Naive B cell (primary cell): ENCODE results near the gene SCN1A. TPM values are rescaled to one million over a fixed set of nuclear protein-coding genes. Genes with fewer than 3 reads are reported as not detected.

ENCODE experiments used
- ATAC-seq, 2 donors: fragments of 150-1000 bp; cut with Tn5 transposase; 2 replicates each; pipeline ENCODE4 v1.10.0; 2021; ENCODE audit warnings: low read depth in 2 of 2, mild to moderate bottlenecking in 2 of 2, moderate library complexity in 2 of 2
- DNase-seq: peaks from one replicate; pipeline ENCODE4 v3.0.0; 2022
- H3K27ac Mint-ChIP-seq, 6 donors: one replicate each; pipeline ENCODE4 v1.8.0; 2020 to 2022; ENCODE audit warnings: mild to moderate bottlenecking in 6 of 6, mixed read lengths in 6 of 6, moderate library complexity in 5 of 6, inconsistent platforms in 2 of 6
- H3K27me3 Mint-ChIP-seq, 3 donors: one replicate each; pipeline ENCODE4 v1.8.0; 2021 to 2022; ENCODE audit warnings: mixed read lengths in 3 of 3, mild to moderate bottlenecking in 1 of 3
- H3K36me3 Mint-ChIP-seq, 2 donors: one replicate each; pipeline ENCODE4 v1.8.0; 2020 to 2022; ENCODE audit warnings: mixed read lengths in 2 of 2, inconsistent platforms in 1 of 2, mild to moderate bottlenecking in 1 of 2
- H3K4me1 Mint-ChIP-seq, 3 donors: one replicate each; pipeline ENCODE4 v1.8.0; 2020 to 2022; ENCODE audit warnings: mixed read lengths in 3 of 3, inconsistent platforms in 1 of 3, mild to moderate bottlenecking in 1 of 3, moderate library complexity in 1 of 3
- H3K4me3 Mint-ChIP-seq, 8 donors: one replicate each; pipeline ENCODE4 v1.8.0; 2020 to 2022; ENCODE audit warnings: mild to moderate bottlenecking in 8 of 8, mixed read lengths in 8 of 8, moderate library complexity in 8 of 8, inconsistent platforms in 2 of 8
- H3K9me3 Mint-ChIP-seq, 7 donors: one replicate each; pipeline ENCODE4 v1.8.0; 2020 to 2022; ENCODE audit warnings: mixed read lengths in 7 of 7, mild to moderate bottlenecking in 5 of 7, inconsistent platforms in 2 of 7, moderate library complexity in 1 of 7
- polyA plus RNA-seq, 6 donors: library from polyadenylated mRNA; unstranded; fragments of 300-500 nt; fragmentation: Illumina TruSeq; gene quantifications; one replicate each; pipeline ENCODE4 v1.2.3, GENCODE V29; 2021; ENCODE audit warnings: low read depth in 6 of 6

The SCN1A gene
- polyA plus RNA-seq, result not detected

DNA sequence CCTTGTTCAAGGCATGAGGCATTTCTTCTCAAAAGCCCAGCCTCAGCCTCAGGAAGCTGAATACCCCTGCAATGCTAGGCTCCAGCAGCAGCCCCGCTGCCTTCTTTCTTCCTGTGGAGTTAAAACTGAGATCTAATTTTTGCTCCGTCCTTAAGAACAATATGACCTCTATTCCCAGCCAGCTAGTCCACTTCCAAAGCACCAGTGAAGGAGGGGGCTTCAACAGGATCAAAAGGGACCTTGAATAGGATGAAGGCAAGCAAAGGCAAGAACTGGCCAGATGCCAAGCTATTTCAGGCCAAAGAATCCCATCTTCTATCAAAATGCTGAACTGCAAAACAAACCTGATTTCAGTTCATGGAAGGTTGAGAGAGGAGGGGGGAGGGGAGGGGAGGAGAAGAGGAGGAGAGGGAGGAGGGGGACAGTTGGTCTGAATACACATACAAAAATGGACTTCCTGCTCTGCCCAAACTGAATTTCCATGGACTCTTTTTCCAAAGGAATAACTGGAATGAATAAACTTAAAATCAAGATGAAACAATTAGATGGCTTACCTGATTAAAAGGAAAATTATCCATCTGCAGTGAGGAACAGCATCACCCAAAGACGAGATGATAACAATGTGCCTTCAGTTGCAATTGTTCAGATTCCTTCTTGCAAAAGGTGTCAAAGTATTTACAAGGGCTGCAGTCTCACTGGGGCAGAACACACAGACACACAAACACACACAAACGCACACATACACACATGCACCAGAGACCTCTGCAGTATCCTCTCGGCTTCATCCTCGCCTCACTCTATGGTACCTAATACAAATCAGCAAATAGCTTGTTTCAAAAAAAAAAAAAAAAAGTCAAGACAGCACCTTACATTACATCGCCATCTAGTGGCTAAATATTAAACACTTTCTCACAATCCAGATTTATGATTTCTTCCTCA lies at the start of gene SCN1A:
SCN1A (minus strand) TSS at position 804 of the 939 bp plus-strand sequence. CDS start 54,399 bp downstream, outside the sequence.
- H3K36me3 Mint-ChIP-seq, result no peaks in the 10 kb centered on the region
- H3K9me3 Mint-ChIP-seq, result no peaks in the 10 kb centered on the region
- H3K27ac Mint-ChIP-seq, result peak within 1 kb of the TSS in 1 of 6 donors; percentile 18

GRCh38 chr2:166173263-166173662 lies 45.4 kb upstream of the SCN1A start:
- Mint-ChIP-seq H3K4me3 (no peak overlapping the region), H3K27ac (no peak overlapping the region), H3K9me3 (no peaks in the 10 kb centered on the region), H3K4me1 (no peaks in the 10 kb centered on the region), H3K27me3 (peaks cover 0 to 10% (median 0%) of the 10 kb centered on the region in 3 donors), H3K36me3 (no peaks in the 10 kb centered on the region)
- DNase-seq, result no peak
- no peak for ATAC-seq

More for the DNA sequence above, at the start of gene SCN1A:
- H3K4me3 Mint-ChIP-seq, result no peak within 1 kb of the TSS
- peaks cover 13 to 47% (median 22%) of the 10 kb centered on the region in 3 donors for H3K27me3 Mint-ChIP-seq
- peak; percentile 32 for DNase-seq
- ATAC-seq, result peak in 1 of 2 donors; percentile 16
- peaks cover 2 to 6% (median 4%) of the 10 kb centered on the region in 3 donors for H3K4me1 Mint-ChIP-seq

- Mint-ChIP-seq H3K27me3 (peaks cover 0 to 10% (median 0%) of the 10 kb centered on the region in 3 donors), H3K9me3 (no peaks in the 10 kb centered on the region), H3K36me3 (no peaks in the 10 kb centered on the region), H3K4me1 (no peaks in the 10 kb centered on the region), H3K27ac (no peak overlapping the region), H3K4me3 (no peak overlapping the region)
- no peak for ATAC-seq
- DNase-seq, result no peak
Observed at GRCh38 chr2:166171216-166171615, 43.4 kb upstream of the SCN1A start.

DNA sequence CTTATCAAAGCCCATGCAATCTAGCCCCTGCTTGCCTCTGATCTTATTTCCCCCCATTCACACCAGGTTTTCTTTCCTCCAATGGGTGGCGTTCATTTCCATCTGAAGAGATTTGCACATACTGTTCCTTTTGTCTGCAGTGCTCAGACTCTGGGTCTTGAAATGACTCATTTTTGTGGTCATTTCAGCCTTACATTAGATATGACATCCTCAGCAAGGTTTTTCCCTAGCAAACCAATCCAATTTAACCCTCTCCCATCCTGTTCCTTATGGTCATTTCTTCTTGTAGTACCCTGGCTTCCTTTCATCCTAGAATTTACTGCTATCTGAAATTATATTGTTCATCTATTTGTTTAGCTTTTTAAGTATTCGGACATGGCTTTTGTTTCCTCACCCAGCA lies 42.5 kb upstream of the SCN1A start:
- ATAC-seq (no peak), DNase-seq (no peak)
- H3K4me3 Mint-ChIP-seq, result no peak overlapping the region
- H3K27me3 Mint-ChIP-seq, result peaks cover 0 to 10% (median 0%) of the 10 kb centered on the region in 3 donors
- no peaks in the 10 kb centered on the region for H3K9me3 Mint-ChIP-seq
- H3K27ac Mint-ChIP-seq, result peak overlapping the region in 1 of 6 donors; percentile 29
- H3K36me3 Mint-ChIP-seq, result no peaks in the 10 kb centered on the region
- no peaks in the 10 kb centered on the region for H3K4me1 Mint-ChIP-seq

DNA sequence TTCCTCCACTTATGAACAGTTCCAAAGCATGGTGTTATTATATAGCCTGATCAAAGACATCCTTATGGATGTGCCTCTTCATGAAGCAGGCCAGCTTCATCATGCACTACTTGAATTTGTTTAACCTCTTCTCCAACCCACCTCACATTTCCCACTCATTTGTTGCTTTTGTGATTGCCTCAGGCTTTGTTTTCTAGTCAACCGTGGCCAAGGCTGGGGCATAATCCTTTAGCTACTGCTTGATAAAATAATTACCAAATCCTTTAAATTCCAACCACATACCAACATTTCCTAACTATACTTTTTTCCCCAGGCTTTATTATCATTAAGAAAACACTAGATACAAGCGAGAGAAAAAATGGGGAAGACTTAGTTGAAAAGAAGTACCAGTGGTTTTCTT lies 39.6 kb upstream of the SCN1A start:
- DNase-seq, result no peak
- Mint-ChIP-seq H3K27ac (no peak overlapping the region), H3K27me3 (peaks cover 0 to 10% (median 0%) of the 10 kb centered on the region in 3 donors), H3K36me3 (no peaks in the 10 kb centered on the region), H3K4me1 (no peaks in the 10 kb centered on the region), H3K4me3 (no peak overlapping the region), H3K9me3 (peaks cover 0 to under 1% (median 0%) of the 10 kb centered on the region in 7 donors)
- no peak for ATAC-seq

GRCh38 chr2:166163775-166164174 lies 36.0 kb upstream of the SCN1A start:
- Mint-ChIP-seq H3K4me1 (no peaks in the 10 kb centered on the region), H3K36me3 (no peaks in the 10 kb centered on the region), H3K27me3 (peaks cover 0 to 5% (median 3%) of the 10 kb centered on the region in 3 donors), H3K9me3 (peaks cover 0 to 1% (median 0%) of the 10 kb centered on the region in 7 donors), H3K27ac (no peak overlapping the region), H3K4me3 (no peak overlapping the region)
- no peak for ATAC-seq
- DNase-seq, result no peak

DNA sequence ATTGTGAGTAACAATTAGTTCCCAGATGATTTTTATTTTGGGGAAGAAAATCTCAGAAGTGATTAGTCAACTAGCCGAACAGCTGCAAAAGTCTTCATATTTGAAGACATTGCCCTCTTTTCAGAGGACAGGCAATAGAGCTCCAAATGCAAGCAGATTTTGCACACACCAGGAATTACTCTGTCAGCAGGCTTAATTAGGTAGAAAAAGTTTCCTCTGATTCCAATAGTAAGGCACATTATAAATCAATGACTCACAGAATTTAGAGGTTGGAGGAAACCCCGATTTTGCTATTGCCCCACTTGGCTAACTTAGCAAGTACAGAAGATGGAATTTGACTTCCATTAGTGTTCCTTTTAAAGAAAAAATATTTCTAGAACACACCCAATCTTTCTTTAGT lies 30.7 kb upstream of the SCN1A start:
- Mint-ChIP-seq H3K36me3 (no peaks in the 10 kb centered on the region), H3K4me1 (no peaks in the 10 kb centered on the region), H3K4me3 (no peak overlapping the region), H3K27ac (no peak overlapping the region), H3K27me3 (peaks cover 12 to 21% (median 13%) of the 10 kb centered on the region in 3 donors), H3K9me3 (peaks cover 0 to 1% (median 0%) of the 10 kb centered on the region in 7 donors)
- no peak for DNase-seq
- no peak for ATAC-seq

GRCh38 chr2:166157578-166157977 lies 29.8 kb upstream of the SCN1A start:
- no peaks in the 10 kb centered on the region for H3K36me3 Mint-ChIP-seq
- H3K4me1 Mint-ChIP-seq, result no peaks in the 10 kb centered on the region
- H3K4me3 Mint-ChIP-seq, result no peak overlapping the region
- ATAC-seq, result no peak
- H3K27me3 Mint-ChIP-seq, result peaks cover 12 to 25% (median 16%) of the 10 kb centered on the region in 3 donors
- DNase-seq, result no peak
- peaks cover 0 to 1% (median 0%) of the 10 kb centered on the region in 7 donors for H3K9me3 Mint-ChIP-seq
- no peak overlapping the region for H3K27ac Mint-ChIP-seq

DNA sequence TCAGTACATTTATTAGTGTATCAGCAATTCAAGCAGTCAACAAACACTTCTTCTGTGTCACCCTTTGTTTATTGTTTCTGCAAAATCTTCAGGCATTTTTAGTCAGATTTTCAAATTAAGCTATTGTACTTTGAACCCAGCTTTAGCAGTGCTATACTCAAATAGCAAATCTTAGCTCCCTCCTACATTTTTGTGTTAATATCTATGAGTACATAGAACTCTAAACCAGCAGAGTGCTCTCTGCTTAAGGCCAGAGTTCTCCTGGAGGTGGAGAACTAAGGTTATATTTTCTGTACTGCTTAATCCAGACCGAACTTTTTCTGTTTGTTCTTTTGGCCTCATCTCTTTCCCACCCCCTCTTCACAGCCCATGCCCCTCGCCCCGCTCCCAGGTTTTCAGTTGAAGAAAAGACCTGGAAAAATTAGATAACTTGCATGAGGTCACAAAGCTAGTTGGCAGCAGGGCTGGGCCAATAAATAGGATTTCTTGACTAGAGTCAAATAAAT lies 29.2 kb upstream of the SCN1A start:
- DNase-seq (no peak), ATAC-seq (no peak)
- Mint-ChIP-seq H3K4me3 (no peak overlapping the region), H3K27me3 (peaks cover 12 to 25% (median 16%) of the 10 kb centered on the region in 3 donors), H3K9me3 (no peaks in the 10 kb centered on the region), H3K27ac (no peak overlapping the region), H3K36me3 (no peaks in the 10 kb centered on the region), H3K4me1 (no peaks in the 10 kb centered on the region)

GRCh38 chr2:166155589-166155988 lies 27.8 kb upstream of the SCN1A start:
- DNase-seq, result no peak
- H3K27ac Mint-ChIP-seq, result no peak overlapping the region
- H3K36me3 Mint-ChIP-seq, result no peaks in the 10 kb centered on the region
- H3K9me3 Mint-ChIP-seq, result no peaks in the 10 kb centered on the region
- H3K27me3 Mint-ChIP-seq, result peaks cover 12 to 25% (median 16%) of the 10 kb centered on the region in 3 donors
- H3K4me1 Mint-ChIP-seq, result no peaks in the 10 kb centered on the region
- ATAC-seq, result no peak
- H3K4me3 Mint-ChIP-seq, result no peak overlapping the region

- no peak for ATAC-seq
Observed at GRCh38 chr2:166154685-166155338, 27.0 kb upstream of the SCN1A start.

DNA sequence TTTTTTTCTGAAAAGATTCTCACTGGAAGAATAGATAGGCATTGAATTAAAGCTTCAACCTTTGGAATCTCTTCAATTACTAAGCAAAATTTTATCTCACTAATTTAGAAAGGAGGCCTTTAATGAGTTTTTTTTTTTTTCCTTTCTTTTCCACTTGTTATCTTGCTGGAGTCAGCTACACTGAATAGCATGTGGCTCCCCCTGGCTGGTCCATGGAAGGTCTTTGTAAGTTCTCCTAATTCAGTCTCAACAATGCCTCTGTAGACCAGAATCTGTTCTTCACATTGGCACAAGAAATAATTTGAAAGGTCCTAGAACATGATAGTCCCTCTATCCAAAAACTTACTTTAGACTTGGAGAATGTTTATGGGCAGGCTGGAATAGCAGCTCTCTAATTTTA lies 24.2 kb upstream of the SCN1A start:
- DNase-seq (no peak), ATAC-seq (no peak)
- no peaks in the 10 kb centered on the region for H3K36me3 Mint-ChIP-seq
- H3K4me1 Mint-ChIP-seq, result no peaks in the 10 kb centered on the region
- H3K27ac Mint-ChIP-seq, result no peak overlapping the region
- H3K4me3 Mint-ChIP-seq, result no peak overlapping the region
- H3K9me3 Mint-ChIP-seq, result no peaks in the 10 kb centered on the region
- peaks cover 0 to 25% (median 5%) of the 10 kb centered on the region in 3 donors for H3K27me3 Mint-ChIP-seq

More at GRCh38 chr2:166154685-166155338, 27.0 kb upstream of the SCN1A start:
- Mint-ChIP-seq H3K4me1 (no peaks in the 10 kb centered on the region), H3K36me3 (no peaks in the 10 kb centered on the region), H3K27ac (no peak overlapping the region), H3K27me3 (peaks cover 12 to 25% (median 15%) of the 10 kb centered on the region in 3 donors), H3K4me3 (no peak overlapping the region), H3K9me3 (no peaks in the 10 kb centered on the region)
- no peak for DNase-seq

DNA sequence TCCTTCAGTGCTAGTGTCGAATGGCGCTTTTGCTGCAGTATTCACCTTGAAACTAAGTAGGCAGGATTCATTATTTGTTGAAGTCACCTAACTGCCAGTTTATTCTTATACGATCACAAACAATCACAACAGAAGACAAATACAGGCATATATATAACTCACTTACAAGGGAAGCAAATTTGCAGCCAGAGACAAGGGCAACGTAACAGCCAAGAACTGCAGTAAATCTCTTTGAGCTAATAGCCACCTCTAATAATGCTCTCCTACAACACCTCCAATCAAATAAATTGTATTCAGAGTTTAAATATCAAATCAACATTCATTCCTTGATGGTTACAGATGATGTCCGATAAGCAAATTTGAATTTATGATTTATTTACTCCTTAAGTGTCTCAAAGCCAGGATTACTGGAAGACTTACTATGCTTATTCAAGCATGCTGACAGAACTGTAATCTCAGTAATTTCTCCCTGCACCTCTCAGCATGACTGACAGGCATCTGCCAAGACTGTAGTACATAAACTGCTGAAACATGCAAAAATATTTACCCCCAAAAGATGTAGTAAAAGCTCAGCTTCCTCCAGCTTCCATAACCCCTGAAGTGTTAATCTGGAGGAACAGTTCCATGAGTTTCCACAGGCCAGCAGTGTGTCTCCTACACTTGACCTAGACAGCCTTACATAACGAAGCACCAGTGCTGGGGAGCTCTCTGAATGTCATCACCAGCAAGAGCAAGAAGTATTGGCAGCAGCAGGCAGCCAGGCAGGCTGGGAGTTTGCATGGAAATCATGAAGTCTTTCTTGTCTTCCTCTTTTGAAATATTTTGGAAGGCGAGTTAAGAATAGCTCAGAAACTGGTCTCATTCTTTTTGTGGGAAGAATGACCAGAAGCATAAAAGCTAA lies 20.9 kb upstream of the SCN1A start:
- Mint-ChIP-seq H3K4me1 (no peaks in the 10 kb centered on the region), H3K9me3 (no peaks in the 10 kb centered on the region), H3K4me3 (no peak overlapping the region), H3K36me3 (no peaks in the 10 kb centered on the region), H3K27ac (no peak overlapping the region), H3K27me3 (peaks cover 0 to 6% (median 5%) of the 10 kb centered on the region in 3 donors)
- ATAC-seq, result no peak
- DNase-seq, result no peak
